Esophagus (tissue), 2 donors: Measurements from ENCODE around the gene INMT. TPM values are rescaled to one million over a fixed set of nuclear protein-coding genes. Genes with fewer than 3 reads are reported as not detected.

Experiments
- H3K27ac ChIP-seq, 2 donors: one replicate each; pipeline ENCODE4 v1.5.1; 2013; ENCODE audit warnings: low read depth in 2 of 2, mild to moderate bottlenecking in 2 of 2, inconsistent platforms in 1 of 2, low read length in 1 of 2, moderate library complexity in 1 of 2
- H3K27me3 ChIP-seq, 2 donors: one replicate each; pipeline ENCODE4 v1.6.1; 2013; ENCODE audit warnings: low read length in 2 of 2, control low read depth in 1 of 2, mild to moderate bottlenecking in 1 of 2; ENCODE audit not compliant: insufficient read depth in 2 of 2, control insufficient read depth in 1 of 2
- H3K36me3 ChIP-seq, 2 donors: one replicate each; pipeline ENCODE4 v1.6.1; 2013; ENCODE audit warnings: low read length in 1 of 2; ENCODE audit not compliant: control insufficient read depth in 2 of 2, insufficient read depth in 2 of 2
- H3K4me1 ChIP-seq, 2 donors: one replicate each; pipeline ENCODE4 v1.6.1; 2013; ENCODE audit warnings: low read length in 1 of 2; ENCODE audit not compliant: control insufficient read depth in 2 of 2, insufficient read depth in 2 of 2
- H3K4me3 ChIP-seq, 2 donors: one replicate each; pipeline ENCODE4 v1.5.1; 2013; ENCODE audit warnings: low read length in 2 of 2, mild to moderate bottlenecking in 2 of 2, low read depth in 1 of 2, moderate library complexity in 1 of 2
- H3K9me3 ChIP-seq, 2 donors: one replicate each; pipeline ENCODE4 v1.6.1; 2013; ENCODE audit warnings: mild to moderate bottlenecking in 2 of 2, low read depth in 1 of 2, low read length in 1 of 2, moderate library complexity in 1 of 2; ENCODE audit not compliant: control insufficient read depth in 2 of 2, insufficient read depth in 1 of 2
- WGBS, 2 donors: extraction: QIAGEN DNeasy Blood & Tissue Kit; methylation state at CpG; one replicate each; pipeline ENCODE4 v1.1.7; 2013; 5-methylcytosine and 5-hydroxymethylcytosine counted together
- polyA plus RNA-seq, 2 donors: library from polyadenylated mRNA; stranded (reverse); fragments of 200-250 nt; gene quantifications; one replicate each; pipeline ENCODE4 v1.2.3, GENCODE V29; 2013
- donor health status: healthy with polysubstance abuse.
- donor health status: Bipolar disorder and iron deficiency.

The INMT gene
- polyA plus RNA-seq, 2 donors: 2.4 to 4.5 TPM

DNA sequence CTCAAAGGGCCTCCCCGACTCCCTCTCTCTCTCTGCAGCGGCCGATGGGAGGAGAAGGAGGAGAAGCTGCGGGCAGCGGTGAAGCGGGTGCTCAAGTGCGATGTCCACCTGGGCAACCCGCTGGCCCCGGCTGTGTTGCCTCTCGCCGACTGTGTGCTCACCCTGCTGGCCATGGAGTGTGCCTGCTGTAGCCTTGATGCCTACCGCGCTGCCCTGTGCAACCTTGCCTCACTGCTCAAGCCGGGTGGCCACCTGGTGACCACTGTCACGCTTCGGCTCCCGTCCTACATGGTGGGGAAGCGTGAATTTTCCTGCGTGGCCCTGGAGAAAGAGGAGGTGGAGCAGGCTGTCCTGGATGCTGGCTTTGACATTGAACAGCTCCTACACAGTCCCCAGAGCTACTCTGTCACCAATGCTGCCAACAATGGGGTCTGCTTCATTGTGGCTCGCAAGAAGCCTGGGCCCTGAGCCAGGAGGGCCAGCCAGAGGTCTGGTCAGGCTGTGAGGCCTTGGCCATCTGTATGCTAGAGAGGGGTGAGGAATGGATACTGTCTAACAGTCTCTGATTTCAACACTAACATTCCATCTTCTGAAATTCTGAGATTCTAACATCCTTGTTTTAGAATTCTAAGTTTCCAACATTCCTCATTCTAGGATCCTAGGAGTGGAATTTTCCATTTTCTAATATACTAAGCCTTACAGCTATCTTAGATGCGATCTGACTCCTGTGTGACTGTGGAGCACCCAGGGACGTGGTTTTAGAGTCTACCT, 3.6 kb downstream of the INMT start:
- H3K27me3 ChIP-seq: no peaks in the 10 kb centered on the region
- no peaks in the 10 kb centered on the region for H3K9me3 ChIP-seq
- no peak overlapping the region for H3K4me3 ChIP-seq
- peaks cover 6 to 8% of the 10 kb centered on the region in 2 donors for H3K4me1 ChIP-seq
- no peak overlapping the region for H3K27ac ChIP-seq
- H3K36me3 ChIP-seq: no peaks in the 10 kb centered on the region
- 79 to 80% methylated on average over 22 of the region's 22 CpGs for WGBS, 2 donors

GRCh38 chr7:30757342-30757692, 5.4 kb downstream of the INMT start:
- H3K4me3 ChIP-seq: no peak overlapping the region
- H3K36me3 ChIP-seq: no peaks in the 10 kb centered on the region
- WGBS, 2 donors: 72 to 73% methylated on average over 6 of the region's 6 CpGs
- H3K27ac ChIP-seq: peak overlapping the region in 1 of 2 donors; percentile 16
- peaks cover 5 to 6% of the 10 kb centered on the region in 2 donors for H3K4me1 ChIP-seq
- H3K9me3 ChIP-seq: no peaks in the 10 kb centered on the region
- H3K27me3 ChIP-seq: no peaks in the 10 kb centered on the region

GRCh38 chr7:30760514-30761213, 8.7 kb downstream of the INMT start:
- no peaks in the 10 kb centered on the region for H3K9me3 ChIP-seq
- peaks cover 2 to 3% of the 10 kb centered on the region in 2 donors for H3K4me1 ChIP-seq
- H3K36me3 ChIP-seq: no peaks in the 10 kb centered on the region
- WGBS, 2 donors: 91 to 96% methylated on average over 3 of the region's 3 CpGs
- peak overlapping the region in 1 of 2 donors; percentile 47 for H3K27ac ChIP-seq
- no peak overlapping the region for H3K4me3 ChIP-seq
- H3K27me3 ChIP-seq: no peaks in the 10 kb centered on the region

DNA sequence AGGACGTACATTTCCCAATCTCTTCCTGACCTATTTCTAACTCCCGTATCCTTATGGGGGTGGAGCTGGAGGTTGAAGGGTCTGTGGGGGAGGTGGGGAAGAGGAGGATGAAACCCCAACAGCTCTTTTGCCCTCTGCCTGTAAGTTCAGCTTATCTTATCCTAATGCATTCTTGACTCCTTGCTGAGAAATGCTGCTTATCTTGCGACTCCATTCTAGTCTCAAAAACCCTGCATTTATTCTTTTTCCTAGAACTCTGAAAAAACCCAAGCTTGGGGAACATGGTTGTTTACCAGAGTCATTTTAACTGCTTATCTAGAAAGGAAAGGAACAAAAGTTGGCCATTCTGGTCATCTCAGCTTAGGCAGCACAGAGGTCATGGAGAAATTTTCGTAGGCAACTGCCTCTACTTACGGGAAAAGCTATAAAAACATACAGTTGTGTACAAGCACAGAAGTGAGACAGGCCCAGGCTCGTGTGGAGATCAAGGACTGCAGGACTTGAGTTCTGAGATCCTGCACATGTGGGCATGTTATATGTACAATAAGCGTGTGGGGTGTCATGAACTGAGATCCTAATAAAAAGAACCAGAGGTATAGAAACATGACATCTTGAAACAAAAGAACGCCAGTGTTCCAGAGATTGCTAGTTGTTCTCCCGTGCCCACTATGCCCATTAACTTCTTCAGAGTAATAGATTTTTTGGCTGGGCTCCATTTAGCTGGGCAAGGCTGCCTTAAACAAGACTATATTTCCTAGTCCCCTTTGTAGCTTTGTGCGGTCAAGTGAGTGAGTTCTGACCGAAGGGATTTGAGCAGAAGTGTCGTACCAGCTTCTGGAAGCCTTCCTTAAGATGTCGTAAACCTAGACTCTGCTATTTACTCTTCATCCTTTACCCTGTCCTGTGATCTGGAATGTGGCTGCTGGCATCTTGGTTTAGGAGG, 9.6 kb downstream of the INMT start:
- Histone ChIP-seq H3K27ac (no peak overlapping the region), H3K4me1 (peaks cover 2 to 3% of the 10 kb centered on the region in 2 donors), H3K9me3 (no peaks in the 10 kb centered on the region), H3K27me3 (no peaks in the 10 kb centered on the region), H3K36me3 (no peaks in the 10 kb centered on the region), H3K4me3 (no peak overlapping the region)
- WGBS, 2 donors: 69 to 79% methylated on average over 13 of the region's 13 CpGs

DNA sequence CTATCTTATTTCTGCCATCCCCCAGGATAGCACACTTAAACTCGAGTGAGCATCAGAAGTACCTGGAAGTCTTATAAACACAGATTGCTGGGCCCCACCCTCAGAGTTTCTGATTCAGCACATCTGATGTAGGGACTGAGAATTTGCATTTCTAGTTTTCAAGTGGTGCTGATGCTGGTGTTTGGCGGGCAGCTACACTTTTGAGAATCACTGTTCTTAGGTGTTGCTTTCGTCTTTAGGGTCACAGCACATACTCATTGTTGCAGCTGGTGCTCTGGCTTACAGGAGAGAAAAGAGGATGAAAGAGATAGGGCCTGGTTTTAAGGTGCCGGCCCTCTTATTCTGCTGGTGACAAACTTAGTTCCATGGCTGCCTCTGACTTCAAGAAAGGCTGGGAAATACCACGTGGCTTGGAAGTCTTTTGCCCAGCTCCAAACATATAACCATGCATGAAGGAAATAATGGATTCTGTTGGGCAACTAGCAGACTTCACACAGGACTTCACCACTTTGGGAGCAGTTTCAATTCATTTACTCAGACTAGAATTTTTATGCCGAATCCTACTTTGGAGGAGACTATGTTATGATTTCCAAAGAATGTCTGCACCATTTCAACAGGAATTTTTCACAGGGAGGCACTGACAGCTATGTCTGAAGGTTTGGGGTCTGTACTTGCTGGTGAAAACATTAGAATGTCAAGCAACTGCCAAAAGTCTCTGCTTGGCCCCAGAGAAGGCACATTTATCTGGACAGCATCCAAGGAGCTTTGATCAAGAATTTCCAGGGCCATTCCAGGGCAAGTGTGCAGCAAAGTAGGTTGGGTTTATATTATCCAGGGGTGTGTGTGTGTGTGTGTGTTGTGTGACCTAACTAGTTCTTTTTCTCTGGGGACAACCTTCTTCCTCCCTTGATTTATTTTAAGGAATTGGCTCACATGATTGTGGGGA, 12.4 kb downstream of the INMT start:
- no peak overlapping the region for H3K4me3 ChIP-seq
- 65 to 73% methylated on average over 6 of the region's 6 CpGs for WGBS, 2 donors
- H3K36me3 ChIP-seq: no peaks in the 10 kb centered on the region
- no peak overlapping the region for H3K27ac ChIP-seq
- no peaks in the 10 kb centered on the region for H3K27me3 ChIP-seq
- no peaks in the 10 kb centered on the region for H3K4me1 ChIP-seq
- no peaks in the 10 kb centered on the region for H3K9me3 ChIP-seq

- H3K4me1 ChIP-seq: no peaks in the 10 kb centered on the region
Measured at GRCh38 chr7:30765408-30765807, 13.5 kb downstream of the INMT start.

DNA sequence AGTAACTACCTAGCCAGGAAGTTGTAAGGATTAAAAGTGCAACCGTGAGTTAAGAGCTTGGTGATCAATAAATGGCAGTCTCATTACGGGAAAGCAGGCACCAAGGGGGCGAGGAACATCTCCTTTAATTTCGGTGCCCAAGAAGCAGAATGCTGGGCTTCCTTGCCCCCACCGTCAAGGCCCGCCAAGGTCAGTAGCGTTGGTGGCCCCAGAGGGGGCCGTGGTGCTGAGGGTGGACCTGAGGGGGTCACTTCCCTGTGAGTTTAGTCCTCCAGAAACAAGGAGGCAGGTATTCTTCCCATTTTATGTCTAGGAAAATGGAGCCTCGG, 18.9 kb downstream of the INMT start:
- peaks cover 0 to 2% of the 10 kb centered on the region in 2 donors for H3K4me1 ChIP-seq
- no peaks in the 10 kb centered on the region for H3K9me3 ChIP-seq
- H3K36me3 ChIP-seq: no peaks in the 10 kb centered on the region
- H3K27ac ChIP-seq: peak overlapping the region; percentile 36 to 62
- WGBS, 2 donors: 58 to 71% methylated on average over 9 of the region's 9 CpGs
- peak overlapping the region; percentile 66 to 90 for H3K4me3 ChIP-seq
- H3K27me3 ChIP-seq: no peaks in the 10 kb centered on the region

More at GRCh38 chr7:30765408-30765807, 13.5 kb downstream of the INMT start:
- Histone ChIP-seq H3K4me3 (no peak overlapping the region), H3K36me3 (no peaks in the 10 kb centered on the region), H3K9me3 (no peaks in the 10 kb centered on the region), H3K27me3 (no peaks in the 10 kb centered on the region), H3K27ac (no peak overlapping the region)
- 90 to 98% methylated on average over 2 of the region's 2 CpGs for WGBS, 2 donors

DNA sequence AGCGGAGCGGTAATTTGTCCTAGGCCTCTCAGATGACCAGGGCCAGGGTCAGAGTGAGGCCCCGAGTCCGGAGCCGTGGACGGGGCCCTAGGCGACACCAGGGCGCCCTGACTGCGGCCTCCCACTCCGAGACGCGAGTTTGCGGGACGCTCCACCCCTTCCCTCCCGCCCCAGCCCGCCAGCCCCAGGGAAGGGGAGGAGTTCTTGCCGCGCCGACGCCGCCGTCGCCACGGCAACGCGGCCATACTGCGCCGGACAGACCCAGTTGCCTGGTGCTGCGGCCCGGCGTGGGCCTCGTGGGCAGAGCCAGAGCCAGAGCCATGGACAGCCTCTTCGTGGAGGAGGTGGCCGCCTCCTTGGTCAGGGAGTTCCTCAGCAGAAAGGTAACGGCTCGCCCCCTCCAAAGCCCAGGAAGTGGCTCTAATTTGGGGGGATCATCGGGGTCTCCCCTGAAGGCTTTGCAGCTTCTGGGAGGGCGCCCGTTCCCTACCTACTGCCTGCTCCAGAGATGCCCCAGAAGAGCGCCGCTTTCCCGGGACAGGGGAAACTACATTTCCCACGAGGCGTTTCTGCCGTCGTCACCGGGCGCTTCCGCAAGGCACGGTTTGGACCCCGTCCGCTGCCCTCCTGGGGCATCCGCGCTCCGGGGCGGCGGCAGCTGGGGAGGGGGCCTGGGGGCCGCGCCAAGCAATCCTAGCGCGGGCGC, 19.4 kb downstream of the INMT start, which contains the start of gene MINDY4:
MINDY4 (plus strand) TSS at position 244 of the 706 bp plus-strand sequence; CDS start at position 321, 77 bp downstream.
- Histone ChIP-seq H3K4me1 (peaks cover 0 to 2% of the 10 kb centered on the region in 2 donors), H3K27me3 (no peaks in the 10 kb centered on the region), H3K9me3 (no peaks in the 10 kb centered on the region), H3K27ac (peak within 1 kb of the TSS; percentile 72 to 81), H3K36me3 (no peaks in the 10 kb centered on the region), H3K4me3 (peak within 1 kb of the TSS; percentile 66 to 90)
- 2% methylated on average over 56 to 62 of the region's 62 CpGs for WGBS, 2 donors
